ENCODE data around the gene AGAP2.
A peak's percentile ranks its signal among the peaks of the same experiment; 100 is the strongest.
"Not testable (repeated sequence)": the region's sequence is repeated elsewhere in the genome, so short reads cannot be mapped to it uniquely, and the experiment has no call there.

The AGAP2 gene

DNA sequence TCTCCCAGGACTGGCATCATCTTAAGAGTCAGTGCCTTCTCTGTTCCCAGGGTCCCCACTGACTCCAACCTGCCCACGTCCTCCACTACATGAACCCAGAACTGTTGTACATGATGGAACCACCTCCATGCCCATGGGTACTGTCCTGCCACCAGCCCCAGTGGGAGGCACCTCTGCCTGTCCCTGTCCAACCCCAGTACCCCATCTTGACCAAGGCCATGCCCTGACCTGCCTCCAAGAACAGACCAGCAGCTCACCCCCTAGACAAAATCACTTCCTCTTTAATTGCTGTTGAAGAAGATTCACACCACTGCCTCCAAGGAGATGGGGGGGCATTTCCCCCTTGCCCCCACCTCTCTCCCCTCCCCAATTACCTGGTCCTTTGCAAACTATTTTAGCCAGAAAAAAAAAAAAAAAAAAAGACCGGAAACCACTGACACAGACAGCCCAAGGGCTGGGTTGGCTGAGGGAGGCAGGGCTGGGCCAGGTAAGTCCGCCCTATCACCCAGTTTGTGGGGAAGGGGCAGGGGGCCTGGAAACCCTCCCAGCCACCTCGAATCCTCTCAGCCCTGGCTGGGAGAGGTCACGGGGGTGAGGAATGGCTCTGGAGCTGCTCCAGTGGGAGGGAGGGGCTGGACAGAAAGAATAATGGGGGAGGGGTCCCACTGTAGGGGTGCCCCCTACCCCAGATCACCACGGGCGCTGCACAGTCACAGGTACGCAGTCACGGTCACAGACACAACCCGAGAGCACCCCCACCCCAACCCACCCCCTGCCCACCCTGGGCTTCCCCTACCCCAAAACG is 13.4 kb downstream of the AGAP2 start:
- DNase-seq, result no peak

DNA sequence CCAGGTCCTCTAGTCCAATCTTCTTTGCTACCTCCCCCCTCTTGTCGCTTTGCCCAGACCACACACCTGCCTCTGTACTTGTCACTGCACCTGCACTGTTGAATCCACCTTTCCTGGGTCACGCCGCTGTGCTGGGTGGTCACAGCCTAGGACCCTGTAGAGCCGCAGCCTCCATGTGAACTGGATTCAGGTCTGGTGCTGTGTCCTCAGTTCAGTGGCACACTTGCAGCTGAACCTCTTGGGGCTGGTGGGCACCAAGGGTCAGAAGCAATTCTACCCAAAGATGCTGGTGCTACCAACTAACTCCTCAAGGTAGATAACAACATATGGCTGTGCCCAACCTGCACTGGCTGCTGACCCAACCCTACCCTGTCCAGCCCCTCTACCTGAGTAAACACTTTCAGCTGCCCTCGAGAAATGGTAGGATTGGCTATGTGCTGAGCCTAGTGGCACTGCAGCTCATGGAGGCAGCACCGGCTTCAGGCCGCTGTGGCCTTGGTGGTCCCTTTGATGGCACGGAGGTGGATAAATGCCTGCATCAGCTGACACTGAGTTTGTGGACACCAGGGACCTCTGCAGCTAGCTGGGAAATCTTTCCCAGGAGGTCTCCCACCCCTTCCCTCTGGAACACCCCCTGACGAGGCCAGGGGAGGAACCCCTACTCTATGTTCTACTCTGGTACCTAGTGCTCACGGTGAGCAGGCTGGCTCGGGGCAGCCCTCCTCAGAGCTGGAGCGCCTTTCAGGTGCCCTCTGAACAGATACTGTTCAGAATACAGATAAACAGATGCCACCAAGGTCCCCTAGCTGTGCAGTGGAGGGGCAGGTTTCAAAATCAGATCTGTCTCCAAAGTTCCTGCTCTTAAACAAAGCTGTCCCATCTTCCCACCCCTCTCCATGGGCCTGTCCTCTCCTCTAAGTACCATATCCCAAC is 14.3 kb downstream of the AGAP2 start:
- DNase-seq, result no peak

DNA sequence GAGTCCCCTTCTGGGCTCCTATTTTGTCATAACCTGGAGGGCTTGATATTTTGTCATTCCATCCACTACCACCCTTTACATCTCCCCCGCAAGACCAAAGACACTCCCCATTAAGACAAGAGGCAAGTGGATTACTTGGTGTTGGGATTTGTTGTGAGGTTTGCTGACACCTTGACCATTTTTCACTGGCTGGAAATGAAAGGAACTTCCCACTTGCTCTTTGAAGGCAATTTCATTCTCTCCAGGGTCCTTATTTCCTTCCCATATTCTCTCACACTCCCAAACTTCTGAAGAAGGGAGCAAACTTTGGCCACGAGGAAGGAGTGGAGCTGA is 14.9 kb downstream of the AGAP2 start:
- DNase-seq, result no peak

DNA sequence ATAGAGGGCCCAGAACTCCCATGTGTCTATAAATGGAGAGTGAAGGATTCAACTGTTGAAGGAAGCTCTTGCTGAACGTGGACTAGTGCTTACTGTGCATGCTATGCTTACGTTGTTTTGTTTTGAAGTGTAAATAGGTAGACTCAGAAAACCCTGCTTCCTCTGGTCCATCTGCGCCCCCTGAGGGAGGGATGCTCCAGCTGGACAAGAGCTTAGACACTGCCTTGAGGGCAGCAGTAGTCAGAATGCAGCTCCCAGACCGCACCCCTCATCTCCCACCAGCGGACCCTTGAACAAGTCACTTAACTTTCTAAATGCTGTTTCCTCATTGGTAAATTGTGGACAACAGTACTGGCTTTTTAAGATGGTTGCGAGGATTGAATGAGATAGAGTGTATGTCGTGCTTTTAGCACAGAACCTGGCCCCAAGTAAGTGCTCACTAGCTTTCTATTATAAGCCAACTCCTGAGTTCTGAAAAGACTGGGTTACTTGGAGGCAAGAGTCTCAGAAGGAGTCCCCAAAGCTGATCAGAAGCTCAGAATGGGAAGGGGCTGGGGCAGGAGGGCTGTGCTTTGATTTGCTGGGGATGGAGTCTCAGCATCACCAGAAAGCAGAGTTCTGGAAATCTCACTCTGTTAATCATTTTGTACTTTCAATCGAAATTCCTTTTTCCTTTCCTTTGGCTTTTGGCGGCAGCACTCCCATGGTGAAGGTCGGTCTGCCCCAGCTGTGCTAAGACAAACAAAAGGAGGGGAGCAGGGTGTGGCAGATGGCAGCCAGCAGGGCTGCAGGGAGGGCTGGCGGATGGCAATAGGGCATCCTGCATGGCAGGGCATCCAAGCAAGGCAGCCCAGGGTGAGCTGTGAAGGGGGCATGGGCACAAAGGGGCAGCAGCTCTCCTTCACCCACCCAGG is 15.6 kb downstream of the AGAP2 start:
- DNase-seq, result no peak

GRCh38 chr12:57721846-57722608 is 16.5 kb downstream of the AGAP2 start:
- not testable (repeated sequence) for DNase-seq

DNA sequence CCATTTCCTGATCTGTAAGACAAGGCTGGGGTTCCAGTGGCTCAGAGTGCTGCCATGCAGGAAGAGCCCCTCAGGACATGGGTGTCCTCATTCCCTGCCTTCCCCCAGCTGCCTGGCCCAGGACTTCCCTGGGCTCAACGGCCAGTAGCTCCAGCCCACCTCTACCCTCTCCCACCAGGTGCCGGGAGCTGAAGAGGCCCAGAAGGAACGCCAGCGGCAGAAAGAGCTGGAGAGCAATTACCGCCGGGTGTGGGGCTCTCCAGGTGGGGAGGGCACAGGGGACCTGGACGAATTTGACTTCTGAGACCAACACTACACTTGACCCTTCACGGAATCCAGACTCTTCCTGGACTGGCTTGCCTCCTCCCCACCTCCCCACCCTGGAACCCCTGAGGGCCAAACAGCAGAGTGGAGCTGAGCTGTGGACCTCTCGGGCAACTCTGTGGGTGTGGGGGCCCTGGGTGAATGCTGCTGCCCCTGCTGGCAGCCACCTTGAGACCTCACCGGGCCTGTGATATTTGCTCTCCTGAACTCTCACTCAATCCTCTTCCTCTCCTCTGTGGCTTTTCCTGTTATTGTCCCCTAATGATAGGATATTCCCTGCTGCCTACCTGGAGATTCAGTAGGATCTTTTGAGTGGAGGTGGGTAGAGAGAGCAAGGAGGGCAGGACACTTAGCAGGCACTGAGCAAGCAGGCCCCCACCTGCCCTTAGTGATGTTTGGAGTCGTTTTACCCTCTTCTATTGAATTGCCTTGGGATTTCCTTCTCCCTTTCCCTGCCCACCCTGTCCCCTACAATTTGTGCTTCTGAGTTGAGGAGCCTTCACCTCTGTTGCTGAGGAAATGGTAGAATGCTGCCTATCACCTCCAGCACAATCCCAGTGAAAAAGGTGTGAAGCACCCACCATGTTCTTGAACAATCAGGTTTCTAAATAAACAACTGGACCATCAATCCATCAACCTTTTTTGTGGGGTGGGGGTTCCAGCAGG is 17.6 kb downstream of the AGAP2 start:
- no peak for DNase-seq

GRCh38 chr12:57719777-57720605 is 18.6 kb downstream of the AGAP2 start:
- DNase-seq, result no peak

- no peak for DNase-seq
These were observed 19.7 kb downstream of the AGAP2 start for GRCh38 chr12:57718641-57719528.

GRCh38 chr12:57717846-57718640 is 20.5 kb downstream of the AGAP2 start:
- no peak for DNase-seq

DNA sequence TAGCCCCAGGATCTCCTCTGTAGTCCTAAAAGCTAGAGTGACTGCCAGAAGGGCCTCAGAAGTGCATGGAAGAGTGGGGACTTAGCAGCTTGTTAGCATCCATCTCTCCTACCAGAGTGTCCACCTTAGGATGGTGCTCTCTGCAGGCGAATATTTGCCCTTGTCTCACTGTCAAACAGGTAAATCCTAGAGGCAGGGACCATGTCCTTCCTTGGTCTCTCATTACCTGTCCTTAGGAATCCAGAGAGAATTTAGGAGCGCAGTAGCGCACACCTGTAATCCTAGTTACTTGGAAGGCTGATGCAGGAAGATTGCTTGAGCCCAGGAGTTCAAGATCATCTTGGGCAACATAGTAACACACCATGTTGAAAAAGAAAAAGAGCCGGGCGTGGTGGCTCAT is 21.4 kb downstream of the AGAP2 start:
- DNase-seq, result no peak

DNA sequence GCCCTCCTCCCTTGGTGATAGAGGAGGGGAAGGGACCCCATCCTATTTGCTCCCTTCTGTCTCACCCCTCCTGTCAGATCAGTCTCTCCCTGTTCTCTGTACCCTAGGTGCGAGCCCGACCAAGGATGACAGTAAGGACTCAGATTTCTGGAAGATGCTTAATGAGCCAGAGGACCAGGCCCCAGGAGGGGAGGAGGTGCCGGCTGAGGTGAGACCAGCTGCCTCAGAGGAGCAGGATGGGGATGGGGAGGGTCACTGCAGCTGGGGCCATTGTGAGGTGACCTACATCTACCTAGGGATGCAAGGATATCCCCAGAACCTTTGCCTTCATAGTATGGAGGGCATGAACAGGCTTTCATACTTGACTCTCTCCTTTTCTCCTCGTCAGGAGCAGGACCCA is 22.2 kb downstream of the AGAP2 start:
- no peak for DNase-seq

GRCh38 chr12:57715786-57716185 is 22.8 kb downstream of the AGAP2 start:
- no peak for DNase-seq

- DNase-seq, result not testable (repeated sequence)
These were observed 23.4 kb downstream of the AGAP2 start for GRCh38 chr12:57715036-57715748.

GRCh38 chr12:57713209-57713608 is 25.3 kb downstream of the AGAP2 start:
- no peak for DNase-seq

GRCh38 chr12:57712701-57713100 is 25.8 kb downstream of the AGAP2 start:
- DNase-seq, result peak in 6 of 56 donors; percentile 6 to 30 (median 17)

GRCh38 chr12:57708296-57708695 is 30.2 kb downstream of the AGAP2 start:
- DNase-seq, result no peak

Measured in amygdala (tissue), 56 donors.